ENCODE measurements around the gene PRR30.
"Not testable (repeated sequence)": the region's sequence is repeated elsewhere in the genome, so short reads cannot be mapped to it uniquely, and the experiment has no call there.

- not testable (repeated sequence) for TF ChIP-seq CTCF, POLR2A, POLR2AphosphoS5 (IDR thresholded peaks at IDR 0.05)
Measured at GRCh38 chr2:27111392-27112078, 27.7 kb downstream of the PRR30 start.
